NCI-H82 treated with DMSO at 0.1 percent for 48 hours (cell line): ENCODE measurements around the gene AMBRA1.
"Not testable (repeated sequence)": the region's sequence is repeated elsewhere in the genome, so short reads cannot be mapped to it uniquely, and the experiment has no call there.

Experiments
- DNase-seq: peaks from one replicate; lab custom pipeline; 2025; ENCODE audit not compliant: unreplicated experiment; lab: John Stamatoyannopoulos, UW

AMBRA1 gene

GRCh38 chr11:46385169-46386004 lies 208.4 kb downstream of the AMBRA1 start:
- no peak for DNase-seq

- DNase-seq: no peak
Observed at GRCh38 chr11:46383974-46384701, 209.7 kb downstream of the AMBRA1 start.

- DNase-seq: no peak
Observed at GRCh38 chr11:46383404-46383758, 210.4 kb downstream of the AMBRA1 start.

- DNase-seq: peak; percentile 10
Observed at GRCh38 chr11:46382646-46383403, 211.0 kb downstream of the AMBRA1 start.

- DNase-seq: no peak
Observed at GRCh38 chr11:46381819-46382645, 211.8 kb downstream of the AMBRA1 start.

GRCh38 chr11:46381048-46381818 lies 212.6 kb downstream of the AMBRA1 start, which contains the start of gene MDK:
Gene MDK, plus strand, starts transcription at chr11:46381669. Its CDS starts 389 bp downstream, at chr11:46382058.
- no peak for DNase-seq

- no peak for DNase-seq
Observed at GRCh38 chr11:46380340-46381047, 213.3 kb downstream of the AMBRA1 start.

GRCh38 chr11:46379482-46380293 lies 214.1 kb downstream of the AMBRA1 start:
- DNase-seq: not testable (repeated sequence)

GRCh38 chr11:46378811-46379481 lies 214.9 kb downstream of the AMBRA1 start:
- no peak for DNase-seq

GRCh38 chr11:46378296-46378695 lies 215.5 kb downstream of the AMBRA1 start:
- DNase-seq: no peak

GRCh38 chr11:46377831-46378230 lies 216.0 kb downstream of the AMBRA1 start:
- no peak for DNase-seq

- DNase-seq: no peak
Observed at GRCh38 chr11:46377290-46377689, 216.5 kb downstream of the AMBRA1 start.

- DNase-seq: no peak
Observed at GRCh38 chr11:46376258-46377050, 217.4 kb downstream of the AMBRA1 start.

GRCh38 chr11:46375392-46376101 lies 218.3 kb downstream of the AMBRA1 start:
- DNase-seq: no peak

GRCh38 chr11:46374815-46375214 lies 219.0 kb downstream of the AMBRA1 start:
- no peak for DNase-seq
